A673 (cell line): Measurements from ENCODE around the gene ANO3. TPM values are rescaled to one million over a fixed set of nuclear protein-coding genes. Genes with fewer than 3 reads are reported as not detected.
"Not testable (repeated sequence)": the region's sequence is repeated elsewhere in the genome, so short reads cannot be mapped to it uniquely, and the experiment has no call there.

Experiments used
- BruUV-seq: library from RNA; stranded (reverse); fragments of 400-500 nt; replicated peaks from 2 replicates; lab custom pipeline; 2021; lab: Mats Ljungman, UMichigan
- CTCF ChIA-PET: fragments of 300-600 bp; sonication (Branson Sonifier 250); formaldehyde crosslinking; loops from one replicate; lab custom pipeline; 2022; ENCODE audit warnings: antibody characterized with exemption; lab: Charles Lee
- POLR2A ChIA-PET: fragments of 300-600 bp; sonication (Branson Sonifier 250); formaldehyde crosslinking; loops from one replicate; lab custom pipeline; 2022; ENCODE audit warnings: antibody characterized with exemption; ENCODE audit not compliant: low non-redundant PET; lab: Charles Lee
- DNase-seq: peaks from one replicate; pipeline ENCODE4 v3.0.0-alpha.2; 2015; ENCODE audit warnings: low spot score
- H3K27ac ChIP-seq: fragments of 200-600 bp; sonication (generic); 2 replicates; pipeline ENCODE4 v1.5.1; 2016; ENCODE audit warnings: mixed run types, low read depth, mild to moderate bottlenecking, mixed read lengths, antibody characterized with exemption, low read length; ENCODE audit not compliant: poor library complexity, severe bottlenecking
- H3K27me3 ChIP-seq: fragments of 200-600 bp; sonication (generic); replicated peaks from 2 replicates; pipeline ENCODE4 v1.6.1; 2017; ENCODE audit warnings: mixed run types, low read depth, mild to moderate bottlenecking, mixed read lengths, antibody characterized with exemption, low read length; ENCODE audit not compliant: insufficient read depth, poor library complexity
- H3K36me3 ChIP-seq: fragments of 200-600 bp; sonication (generic); 2 replicates; pipeline ENCODE4 v1.6.1; 2016; ENCODE audit warnings: mixed run types, mild to moderate bottlenecking, mixed read lengths, antibody characterized with exemption, low read length; ENCODE audit not compliant: insufficient read depth, poor library complexity, severe bottlenecking
- H3K4me1 ChIP-seq: fragments of 200-600 bp; sonication (generic); 2 replicates; pipeline ENCODE4 v1.6.1; 2017; ENCODE audit warnings: mixed run types, mild to moderate bottlenecking, mixed read lengths, antibody characterized with exemption, low read length; ENCODE audit not compliant: insufficient read depth, poor library complexity, severe bottlenecking
- H3K4me3 ChIP-seq: fragments of 200-600 bp; sonication (generic); 2 replicates; pipeline ENCODE4 v1.5.1; 2016; ENCODE audit warnings: low read depth, mixed run types, mild to moderate bottlenecking, mixed read lengths, low read length; ENCODE audit not compliant: poor library complexity, severe bottlenecking
- H3K9me3 ChIP-seq: fragments of 200-600 bp; sonication (generic); 2 replicates; pipeline ENCODE4 v1.6.1; 2016; ENCODE audit warnings: mixed run types, low read depth, mild to moderate bottlenecking, mixed read lengths, antibody characterized with exemption, low read length; ENCODE audit not compliant: poor library complexity, severe bottlenecking
- EZH2 ChIP-seq: fragments of 200-600 bp; sonication (generic); IDR thresholded peaks from 2 replicates; pipeline ENCODE4 v1.6.1; 2017; ENCODE audit warnings: borderline replicate concordance, low read depth, mild to moderate bottlenecking, mixed read lengths, antibody characterized with exemption, low read length; ENCODE audit not compliant: poor library complexity, severe bottlenecking
- intact Hi-C: fragments of 100-400 bp; cut with micrococcal nuclease; formaldehyde crosslinking; loops from one replicate; pipeline ENCODE4 v1.10.0; 2022; ENCODE audit not compliant: unreplicated experiment
- total RNA-seq: library from RNA; stranded (reverse); gene quantifications from 2 replicates; pipeline ENCODE4 v1.2.3, GENCODE V29; 2021
- TF ChIP-seq, protein P1 (sequence below): fragments of 300-800, 200-600 bp; sonication (generic); conservative IDR thresholded peaks from 2 replicates; pipeline ENCODE4 v1.5.1; 2017; ENCODE audit warnings: low read depth, mild to moderate bottlenecking, antibody characterized with exemption, low read length, moderate library complexity, mixed read lengths

The ANO3 gene
- total RNA-seq, 1 experiment from 2014 or later, result not detected

DNA sequence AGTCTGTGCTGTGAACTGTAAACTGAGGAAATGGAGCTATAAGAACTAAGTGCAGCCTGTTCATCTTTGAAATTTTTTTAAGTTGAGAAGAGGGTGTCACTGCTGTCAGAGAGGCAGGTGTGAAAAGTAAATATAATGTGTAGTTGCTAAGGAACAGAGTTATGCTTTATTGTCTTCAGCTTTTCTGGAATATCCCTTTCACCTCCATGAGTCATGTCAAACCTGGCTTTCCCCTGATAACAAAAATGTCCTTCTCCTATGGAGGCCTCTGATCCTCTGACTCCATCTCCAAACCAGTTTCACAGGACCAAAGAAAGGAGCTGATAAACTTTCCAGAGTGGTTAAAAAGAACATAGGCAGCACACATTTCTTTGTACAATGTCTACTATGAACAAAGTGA is 252.9 kb downstream of the ANO3 start:
- no peaks in the 10 kb centered on the region for H3K27me3 ChIP-seq
- POLR2A ChIA-PET, result no interaction called here
- no TSS peak for BruUV-seq
- no peaks in the 10 kb centered on the region for H3K4me1 ChIP-seq
- no peak overlapping the region for H3K4me3 ChIP-seq
- intact Hi-C loops, result no loop called here
- H3K27ac ChIP-seq, result no peak overlapping the region
- H3K36me3 ChIP-seq, result no peaks in the 10 kb centered on the region
- TF ChIP-seq, protein P1, sequence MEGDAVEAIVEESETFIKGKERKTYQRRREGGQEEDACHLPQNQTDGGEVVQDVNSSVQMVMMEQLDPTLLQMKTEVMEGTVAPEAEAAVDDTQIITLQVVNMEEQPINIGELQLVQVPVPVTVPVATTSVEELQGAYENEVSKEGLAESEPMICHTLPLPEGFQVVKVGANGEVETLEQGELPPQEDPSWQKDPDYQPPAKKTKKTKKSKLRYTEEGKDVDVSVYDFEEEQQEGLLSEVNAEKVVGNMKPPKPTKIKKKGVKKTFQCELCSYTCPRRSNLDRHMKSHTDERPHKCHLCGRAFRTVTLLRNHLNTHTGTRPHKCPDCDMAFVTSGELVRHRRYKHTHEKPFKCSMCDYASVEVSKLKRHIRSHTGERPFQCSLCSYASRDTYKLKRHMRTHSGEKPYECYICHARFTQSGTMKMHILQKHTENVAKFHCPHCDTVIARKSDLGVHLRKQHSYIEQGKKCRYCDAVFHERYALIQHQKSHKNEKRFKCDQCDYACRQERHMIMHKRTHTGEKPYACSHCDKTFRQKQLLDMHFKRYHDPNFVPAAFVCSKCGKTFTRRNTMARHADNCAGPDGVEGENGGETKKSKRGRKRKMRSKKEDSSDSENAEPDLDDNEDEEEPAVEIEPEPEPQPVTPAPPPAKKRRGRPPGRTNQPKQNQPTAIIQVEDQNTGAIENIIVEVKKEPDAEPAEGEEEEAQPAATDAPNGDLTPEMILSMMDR, result no peak
- no peak for TF ChIP-seq EZH2
- H3K9me3 ChIP-seq, result no peaks in the 10 kb centered on the region
- CTCF ChIA-PET, result no interaction called here
- no peak for DNase-seq

DNA sequence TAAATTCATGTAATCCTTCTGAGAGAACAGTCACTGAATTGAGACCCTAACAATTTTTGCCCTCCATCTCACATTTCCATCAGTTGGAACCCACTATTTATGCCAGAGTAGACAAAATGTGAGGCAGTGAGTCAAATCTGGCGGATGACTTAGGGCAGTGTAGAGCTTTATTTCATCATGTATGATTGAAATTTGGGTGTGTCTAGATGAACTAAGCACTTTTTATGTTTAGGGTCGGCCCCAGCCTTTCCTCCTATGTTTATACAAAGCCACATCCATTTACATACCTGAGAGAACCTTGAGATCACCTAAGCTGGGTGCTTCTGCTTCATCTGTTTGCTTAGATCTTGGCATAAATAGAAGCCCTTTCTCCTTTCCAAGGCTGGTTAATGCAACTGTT is 255.1 kb downstream of the ANO3 start:
- ChIA-PET POLR2A (no interaction called here), CTCF (no interaction called here)
- no peaks in the 10 kb centered on the region for H3K36me3 ChIP-seq
- DNase-seq, result no peak
- H3K27me3 ChIP-seq, result no peaks in the 10 kb centered on the region
- no peak for TF ChIP-seq EZH2
- TF ChIP-seq, protein P1, result no peak
- no peaks in the 10 kb centered on the region for H3K9me3 ChIP-seq
- no peaks in the 10 kb centered on the region for H3K4me1 ChIP-seq
- intact Hi-C loops, result no loop called here
- H3K27ac ChIP-seq, result no peak overlapping the region
- H3K4me3 ChIP-seq, result no peak overlapping the region
- BruUV-seq, result no TSS peak

DNA sequence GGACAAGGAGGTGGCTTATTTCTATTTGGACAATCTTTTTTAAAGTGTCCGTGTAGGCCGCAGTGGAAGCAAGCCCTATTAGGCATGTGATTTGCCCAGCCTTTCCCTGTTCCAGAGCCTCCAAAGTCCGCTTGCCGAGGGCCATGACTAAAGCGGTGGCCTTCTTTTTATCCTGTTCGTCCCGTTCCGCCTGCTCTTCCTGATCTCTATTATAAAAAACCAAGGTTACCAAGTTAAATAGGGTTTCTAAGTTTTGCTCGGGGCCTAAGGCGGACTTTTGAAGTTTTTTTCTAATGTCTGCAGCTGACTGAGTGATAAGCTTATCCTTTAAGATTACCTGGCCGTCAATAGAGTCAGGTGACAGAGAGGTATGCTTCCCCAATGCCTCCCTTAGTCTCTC is 261.8 kb downstream of the ANO3 start:
- intact Hi-C loops, result no loop called here
- Histone ChIP-seq H3K9me3 (no peaks in the 10 kb centered on the region), H3K27me3 (no peaks in the 10 kb centered on the region), H3K4me3 (no peak overlapping the region), H3K36me3 (no peaks in the 10 kb centered on the region), H3K27ac (no peak overlapping the region), H3K4me1 (no peaks in the 10 kb centered on the region)
- DNase-seq, result no peak
- BruUV-seq, result no TSS peak
- CTCF ChIA-PET, result no interaction called here
- POLR2A ChIA-PET, result no interaction called here
- TF ChIP-seq EZH2, result no peak
- TF ChIP-seq, protein P1, result no peak

DNA sequence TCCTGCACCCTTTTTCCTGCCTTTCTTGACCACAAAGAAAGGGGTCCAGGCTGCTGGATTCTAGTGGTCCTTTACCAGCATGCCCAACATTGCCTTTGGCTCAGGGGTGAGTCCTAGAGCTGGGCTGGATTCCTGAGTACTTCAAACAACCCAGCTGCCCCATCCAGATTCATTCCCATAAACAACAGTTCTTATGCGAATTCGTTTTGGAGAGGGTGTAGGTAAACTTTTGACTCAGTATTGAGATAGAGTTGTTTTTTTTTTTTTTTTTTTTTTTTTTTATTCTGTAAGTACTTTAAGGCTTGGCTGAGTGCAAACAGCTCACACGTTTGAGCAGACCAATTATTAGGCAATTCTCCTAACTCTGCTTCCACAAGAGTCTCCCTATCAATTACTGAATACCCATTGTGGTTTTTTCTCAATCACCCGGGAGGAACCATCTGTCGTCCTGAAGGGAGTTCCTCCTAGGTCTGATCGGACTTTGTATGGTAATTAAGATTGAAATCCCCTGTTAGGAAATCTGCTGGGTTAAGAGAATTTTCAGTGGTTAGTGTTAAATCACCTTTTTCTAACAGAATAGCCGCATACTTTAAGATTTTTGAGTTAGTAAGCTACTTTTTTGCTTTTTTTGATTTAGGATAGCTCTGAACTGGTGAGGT is 263.4 kb downstream of the ANO3 start:
- H3K4me1 ChIP-seq, BruUV-seq, H3K27ac ChIP-seq, H3K36me3 ChIP-seq, H3K9me3 ChIP-seq, DNase-seq, intact Hi-C loops, H3K4me3 ChIP-seq, H3K27me3 ChIP-seq, POLR2A ChIA-PET: not testable (repeated sequence)
- CTCF ChIA-PET, result interaction anchor here (0.9 kb wide), 1 partner anchor 47 kb away, joined by 3 read pairs; no protein-coding TSS in a partner anchor

DNA sequence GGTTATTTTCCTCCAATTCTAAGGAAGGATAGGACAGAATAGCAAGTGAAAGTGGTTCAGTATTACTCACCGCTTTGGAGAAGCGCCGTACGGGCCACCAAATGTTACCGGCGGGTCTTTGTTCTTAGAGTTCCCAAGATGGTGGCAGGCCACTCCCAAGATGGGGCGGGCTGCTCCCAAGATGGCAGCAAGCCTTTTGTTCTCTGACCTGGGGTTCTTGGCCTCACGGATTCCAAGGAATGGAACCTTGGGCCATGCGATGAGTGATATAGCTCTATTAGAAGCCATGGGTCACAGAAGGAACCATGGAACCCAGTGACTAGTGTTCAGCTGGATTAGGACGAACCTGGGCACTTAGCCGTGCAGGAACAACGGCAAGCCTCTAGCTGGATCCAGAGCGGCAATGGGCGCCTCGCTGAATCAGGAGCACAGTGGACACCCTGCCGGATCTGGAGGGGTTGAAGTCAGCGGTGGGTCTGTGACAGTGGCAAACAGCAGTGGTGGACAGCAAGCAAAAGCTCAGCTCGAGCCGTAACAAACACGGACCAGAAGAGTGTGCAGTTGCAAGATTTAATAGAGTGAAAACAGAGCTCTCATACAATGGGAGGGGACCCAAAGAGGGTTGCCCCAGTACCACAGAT is 265.2 kb downstream of the ANO3 start:
- CTCF ChIA-PET, intact Hi-C loops: not testable (repeated sequence)

More for the DNA sequence above, 265.2 kb downstream of the ANO3 start:
- H3K27ac ChIP-seq, H3K4me1 ChIP-seq, H3K4me3 ChIP-seq, H3K36me3 ChIP-seq, BruUV-seq, H3K27me3 ChIP-seq, H3K9me3 ChIP-seq, POLR2A ChIA-PET, DNase-seq: not testable (repeated sequence)
